Effector memory CD8-positive, alpha-beta T cell (primary cell): ENCODE results near the gene RSAD1.

Experiments used
- ATAC-seq: fragments of 150-1000 bp; cut with Tn5 transposase; replicated peaks from 2 replicates; pipeline ENCODE4 v1.10.0; 2021; ENCODE audit warnings: mild to moderate bottlenecking, moderate library complexity
- DNase-seq, 3 experiments: peaks; one replicate each; pipeline ENCODE4 v3.0.0; 2021
- H3K27ac Mint-ChIP-seq, 2 donors: one replicate each; pipeline ENCODE4 v1.8.0; 2022; ENCODE audit warnings: mild to moderate bottlenecking in 2 of 2, mixed read lengths in 2 of 2, moderate library complexity in 2 of 2
- H3K27me3 Mint-ChIP-seq, 2 donors: one replicate each; pipeline ENCODE4 v1.8.0; 2022; ENCODE audit warnings: mixed read lengths in 2 of 2
- H3K36me3 Mint-ChIP-seq: one replicate; pipeline ENCODE4 v1.8.0; 2022; ENCODE audit warnings: mild to moderate bottlenecking, moderate library complexity, mixed read lengths; ENCODE audit not compliant: insufficient read depth
- H3K4me1 Mint-ChIP-seq, 2 donors: one replicate each; pipeline ENCODE4 v1.8.0; 2022; ENCODE audit warnings: low read depth in 2 of 2, mixed read lengths in 2 of 2
- H3K4me3 Mint-ChIP-seq, 2 donors: one replicate each; pipeline ENCODE4 v1.8.0; 2022; ENCODE audit warnings: mild to moderate bottlenecking in 2 of 2, mixed read lengths in 2 of 2, moderate library complexity in 2 of 2
- H3K9me3 Mint-ChIP-seq, 2 donors: one replicate each; pipeline ENCODE4 v1.8.0; 2022; ENCODE audit warnings: mixed read lengths in 2 of 2

Gene RSAD1

GRCh38 chr17:50501054-50501453 lies 22.4 kb downstream of the RSAD1 start:
- no peak overlapping the region for H3K4me3 Mint-ChIP-seq
- no peaks in the 10 kb centered on the region for H3K9me3 Mint-ChIP-seq
- no peak overlapping the region for H3K27ac Mint-ChIP-seq
- ATAC-seq (no peak), DNase-seq (peak in 1 of 3 experiments; percentile 19)
- H3K4me1 Mint-ChIP-seq, result peaks cover 0 to 6% of the 10 kb centered on the region in 2 donors
- H3K36me3 Mint-ChIP-seq, result peaks cover 3% of the 10 kb centered on the region
- peaks cover 0 to 5% of the 10 kb centered on the region in 2 donors for H3K27me3 Mint-ChIP-seq

GRCh38 chr17:50502301-50502990 lies 23.8 kb downstream of the RSAD1 start:
- H3K27ac Mint-ChIP-seq, result no peak overlapping the region
- H3K36me3 Mint-ChIP-seq, result peaks cover under 1% of the 10 kb centered on the region

GRCh38 chr17:50505591-50506130 lies 27.0 kb downstream of the RSAD1 start:
- Mint-ChIP-seq H3K4me1 (peaks cover 11 to 19% of the 10 kb centered on the region in 2 donors), H3K27me3 (no peaks in the 10 kb centered on the region), H3K9me3 (no peaks in the 10 kb centered on the region), H3K4me3 (no peak overlapping the region), H3K36me3 (peaks cover 3% of the 10 kb centered on the region), H3K27ac (peak overlapping the region; percentile 1 to 77)
- no peak for DNase-seq
- no peak for ATAC-seq

More at GRCh38 chr17:50502301-50502990, 23.8 kb downstream of the RSAD1 start:
- Mint-ChIP-seq H3K4me3 (no peak overlapping the region), H3K27me3 (no peaks in the 10 kb centered on the region), H3K9me3 (no peaks in the 10 kb centered on the region), H3K4me1 (peaks cover 0 to 6% of the 10 kb centered on the region in 2 donors)
- DNase-seq (no peak), ATAC-seq (no peak)

- Mint-ChIP-seq H3K4me3 (peak overlapping the region in 1 of 2 donors; percentile 21), H3K9me3 (no peaks in the 10 kb centered on the region), H3K27ac (peak overlapping the region; percentile 1 to 77), H3K27me3 (no peaks in the 10 kb centered on the region), H3K36me3 (peaks cover 3% of the 10 kb centered on the region), H3K4me1 (peaks cover 14 to 21% of the 10 kb centered on the region in 2 donors)
- DNase-seq (no peak), ATAC-seq (no peak)
Measured at GRCh38 chr17:50506298-50506697, 27.6 kb downstream of the RSAD1 start.

GRCh38 chr17:50507871-50508572 lies 29.4 kb downstream of the RSAD1 start, which contains the start of gene MYCBPAP:
MYCBPAP (plus strand) TSS chr17:50508439; CDS start chr17:50508675, 236 bp downstream.
- Mint-ChIP-seq H3K4me3 (peak within 1 kb of the TSS; percentile 92 to 96), H3K27ac (peak within 1 kb of the TSS; percentile 83 to 97), H3K36me3 (peaks cover 3% of the 10 kb centered on the region), H3K4me1 (peaks cover 20 to 27% of the 10 kb centered on the region in 2 donors), H3K9me3 (no peaks in the 10 kb centered on the region), H3K27me3 (peaks cover 0 to 6% of the 10 kb centered on the region in 2 donors)
- DNase-seq (peak; percentile 75 to 81 (median 79)), ATAC-seq (peak; percentile 83)

- ATAC-seq (no peak), DNase-seq (no peak)
- Mint-ChIP-seq H3K4me1 (peaks cover 20 to 23% of the 10 kb centered on the region in 2 donors), H3K9me3 (no peaks in the 10 kb centered on the region), H3K27me3 (peaks cover 0 to 6% of the 10 kb centered on the region in 2 donors), H3K36me3 (peaks cover 3% of the 10 kb centered on the region), H3K27ac (peak overlapping the region; percentile 75 to 97), H3K4me3 (peak overlapping the region; percentile 92 to 96)
Measured at GRCh38 chr17:50508573-50509460, 30.2 kb downstream of the RSAD1 start.

- Mint-ChIP-seq H3K27ac (peak overlapping the region; percentile 62 to 73), H3K4me1 (peaks cover 20% of the 10 kb centered on the region in 2 donors), H3K36me3 (peaks cover 3% of the 10 kb centered on the region), H3K9me3 (no peaks in the 10 kb centered on the region), H3K4me3 (peak overlapping the region; percentile 19 to 40), H3K27me3 (peaks cover 0 to 6% of the 10 kb centered on the region in 2 donors)
- peak in 2 of 3 experiments; percentile 19 to 37 for DNase-seq
- peak; percentile 37 for ATAC-seq
Measured at GRCh38 chr17:50511058-50511457, 32.4 kb downstream of the RSAD1 start.

GRCh38 chr17:50513495-50513894 lies 34.8 kb downstream of the RSAD1 start:
- ATAC-seq (no peak), DNase-seq (no peak)
- no peaks in the 10 kb centered on the region for H3K36me3 Mint-ChIP-seq
- peaks cover 0 to 6% of the 10 kb centered on the region in 2 donors for H3K27me3 Mint-ChIP-seq
- H3K4me3 Mint-ChIP-seq, result no peak overlapping the region
- no peaks in the 10 kb centered on the region for H3K9me3 Mint-ChIP-seq
- no peak overlapping the region for H3K27ac Mint-ChIP-seq
- peaks cover 16 to 17% of the 10 kb centered on the region in 2 donors for H3K4me1 Mint-ChIP-seq

GRCh38 chr17:50514388-50514787 lies 35.7 kb downstream of the RSAD1 start:
- H3K27me3 Mint-ChIP-seq, result peaks cover 0 to 6% of the 10 kb centered on the region in 2 donors
- H3K4me1 Mint-ChIP-seq, result peaks cover 10 to 12% of the 10 kb centered on the region in 2 donors
- no peak overlapping the region for H3K4me3 Mint-ChIP-seq
- H3K9me3 Mint-ChIP-seq, result no peaks in the 10 kb centered on the region
- no peaks in the 10 kb centered on the region for H3K36me3 Mint-ChIP-seq
- DNase-seq (no peak), ATAC-seq (no peak)
- no peak overlapping the region for H3K27ac Mint-ChIP-seq

GRCh38 chr17:50514936-50515702 lies 36.5 kb downstream of the RSAD1 start:
- Mint-ChIP-seq H3K4me3 (no peak overlapping the region), H3K27me3 (peaks cover 0 to 6% of the 10 kb centered on the region in 2 donors), H3K36me3 (no peaks in the 10 kb centered on the region), H3K9me3 (no peaks in the 10 kb centered on the region), H3K4me1 (peaks cover 8 to 10% of the 10 kb centered on the region in 2 donors), H3K27ac (no peak overlapping the region)
- ATAC-seq (no peak), DNase-seq (no peak)

- Mint-ChIP-seq H3K9me3 (no peaks in the 10 kb centered on the region), H3K4me3 (no peak overlapping the region), H3K27ac (no peak overlapping the region), H3K4me1 (no peaks in the 10 kb centered on the region), H3K27me3 (peaks cover 0 to 3% of the 10 kb centered on the region in 2 donors), H3K36me3 (no peaks in the 10 kb centered on the region)
- no peak for ATAC-seq
- no peak for DNase-seq
Measured at GRCh38 chr17:50517011-50517410, 38.4 kb downstream of the RSAD1 start.
